Measurements from ENCODE around the gene HPS1.
A peak's percentile ranks its signal among the peaks of the same experiment; 100 is the strongest.
"Not testable (repeated sequence)": the region's sequence is repeated elsewhere in the genome, so short reads cannot be mapped to it uniquely, and the experiment has no call there.

HPS1 gene

DNA sequence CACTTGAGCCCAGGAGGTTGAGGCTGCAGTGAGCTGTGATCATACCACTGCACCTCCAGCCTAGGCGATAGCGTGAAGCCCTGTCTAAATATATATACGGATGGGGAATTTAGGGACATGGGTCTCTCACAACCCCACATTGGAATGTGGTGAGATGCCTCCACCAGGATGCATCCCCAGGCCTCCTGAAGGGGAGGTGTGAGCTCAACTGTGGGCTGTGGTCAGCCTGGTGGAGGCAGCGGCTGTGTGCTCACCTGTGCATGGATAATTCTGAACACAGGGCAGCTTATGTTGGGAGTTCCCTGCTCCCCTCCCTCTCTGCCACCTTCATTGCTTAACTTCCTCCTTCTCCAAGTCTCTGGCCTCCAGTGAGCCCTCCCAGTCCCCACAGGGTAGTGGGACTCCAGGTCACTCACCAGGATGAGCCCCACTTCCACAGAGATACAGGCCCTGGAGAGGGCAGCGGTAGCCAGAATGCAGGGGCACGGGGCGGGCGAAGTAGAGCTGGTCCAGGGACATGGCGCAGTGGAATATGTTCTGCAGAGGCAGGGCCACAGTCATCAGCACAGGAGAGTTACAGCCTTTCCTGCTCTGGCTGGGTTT, 62.1 kb downstream of the HPS1 start:
- no peak for DNase-seq

DNA sequence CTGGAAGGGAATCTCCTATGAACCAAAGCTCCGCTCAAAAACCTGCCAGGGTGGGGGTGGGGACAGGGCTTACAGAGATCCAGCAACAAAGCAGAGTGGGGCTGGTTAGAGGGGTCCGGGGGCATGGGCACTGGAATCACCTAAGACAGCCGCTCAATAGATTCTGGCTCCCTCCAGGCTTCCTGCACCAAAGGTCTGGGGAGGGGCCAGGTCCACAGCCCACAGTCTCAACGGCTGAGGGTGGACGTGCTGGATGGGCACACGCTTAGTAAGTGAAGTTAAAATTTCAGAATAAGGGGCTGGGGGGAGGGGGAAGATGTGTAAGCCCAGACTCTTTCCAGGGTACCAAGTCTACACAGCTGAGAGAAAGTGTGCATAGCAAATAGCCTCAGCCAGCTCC, 62.9 kb downstream of the HPS1 start:
- DNase-seq, result no peak

- DNase-seq, result not testable (repeated sequence)
These were observed 63.5 kb downstream of the HPS1 start for GRCh38 chr10:98383134-98383667.

DNA sequence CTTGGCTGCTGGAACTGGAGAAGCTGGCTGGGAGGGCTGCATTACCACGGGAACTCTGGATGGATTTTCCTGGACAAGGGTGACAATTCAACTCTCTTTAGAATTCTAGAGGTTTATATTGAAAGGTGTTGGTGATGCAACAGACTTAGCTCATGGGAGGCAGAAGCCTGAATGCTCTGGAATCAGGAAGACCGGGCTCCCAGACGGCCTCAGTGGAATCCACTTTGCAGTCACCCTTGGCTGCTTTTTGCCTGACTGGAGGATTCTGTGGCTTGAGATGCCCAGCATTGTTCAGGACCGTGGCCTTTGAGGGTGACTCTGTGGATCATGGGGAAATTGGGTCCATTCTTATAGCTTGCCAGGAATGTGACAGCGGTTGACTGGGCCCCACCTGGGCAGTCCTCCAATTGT, 64.0 kb downstream of the HPS1 start:
- DNase-seq, result no peak

DNA sequence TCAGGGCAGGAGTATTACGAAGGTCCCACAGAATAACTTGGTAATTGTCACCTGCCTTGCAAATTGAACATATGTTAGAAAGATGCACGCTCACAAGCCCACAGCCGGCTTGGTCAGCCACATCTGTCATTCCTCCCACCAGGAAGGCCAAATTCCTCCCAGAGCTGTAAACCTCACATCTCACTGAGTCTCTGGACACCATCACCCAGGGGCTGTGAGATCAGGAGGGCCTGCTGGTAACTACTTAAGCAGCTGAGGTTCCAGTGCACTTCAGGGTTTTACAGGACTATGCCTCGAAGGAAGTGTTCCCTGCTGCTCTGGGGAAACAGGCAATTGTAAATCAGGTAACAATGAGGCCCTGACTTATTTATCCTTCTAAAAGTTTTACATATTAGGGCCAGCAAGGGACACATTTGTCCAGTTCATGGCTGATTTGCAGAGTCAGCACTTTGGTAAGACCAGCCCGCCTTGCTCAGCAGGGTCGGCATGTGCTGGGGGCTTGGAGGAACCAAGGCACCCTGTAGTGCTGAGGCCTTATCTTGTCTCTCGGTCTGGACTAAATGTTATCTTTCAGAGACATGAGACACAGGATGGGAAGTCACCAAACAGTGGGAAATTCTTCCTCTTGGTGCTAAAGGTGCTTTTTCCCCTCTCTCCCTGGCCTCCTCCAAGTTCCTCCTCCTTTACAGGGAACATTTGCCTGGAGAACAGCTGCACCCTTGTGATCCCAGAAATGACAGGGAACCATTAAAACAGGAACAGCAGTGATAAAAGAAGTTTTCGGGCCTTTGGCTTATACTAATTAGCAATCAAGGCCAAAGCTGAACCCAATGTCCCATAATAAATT, 66.0 kb downstream of the HPS1 start:
- DNase-seq, result no peak

- no peak for DNase-seq
These were observed 68.0 kb downstream of the HPS1 start for GRCh38 chr10:98378722-98379121.

- no peak for DNase-seq
These were observed 69.2 kb downstream of the HPS1 start for GRCh38 chr10:98377536-98377935.

DNA sequence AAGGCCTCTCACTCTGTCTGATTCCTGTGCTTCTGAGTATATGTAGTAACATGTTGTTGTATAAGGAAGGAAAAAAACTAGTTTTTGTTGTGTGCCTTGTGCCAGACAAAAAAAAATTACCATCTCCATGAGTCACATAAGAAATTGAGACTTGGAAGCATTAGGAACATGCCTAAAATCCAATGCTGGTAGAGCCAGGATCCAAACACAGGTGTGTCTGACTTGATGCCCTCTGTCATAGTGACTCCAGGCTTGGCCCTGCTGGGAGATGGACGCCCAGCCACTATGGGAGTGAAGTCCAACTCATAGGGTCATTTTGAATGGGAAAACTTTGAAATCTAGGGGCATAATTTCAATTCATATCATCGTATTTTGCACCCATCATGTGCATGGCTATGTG, 69.7 kb downstream of the HPS1 start:
- no peak for DNase-seq

DNA sequence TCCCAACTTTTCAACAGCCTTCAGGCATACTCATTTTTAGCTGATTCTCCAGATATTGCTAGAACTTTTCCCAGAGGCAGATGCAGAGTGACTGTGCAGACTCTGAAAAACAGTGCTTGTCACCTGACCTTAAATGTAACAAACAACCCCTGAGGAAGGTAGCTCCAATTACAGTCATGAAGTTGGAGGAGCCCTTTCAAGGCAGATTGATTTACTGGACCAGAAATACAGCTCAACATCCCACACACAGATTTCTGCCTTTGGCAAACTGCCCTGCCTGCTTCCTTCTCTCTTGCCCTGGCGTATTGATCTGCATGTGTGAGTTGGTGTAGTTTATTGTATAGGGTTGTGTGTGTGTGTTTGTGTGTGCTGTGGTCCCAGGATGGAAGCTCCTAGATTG, 70.2 kb downstream of the HPS1 start:
- peak; percentile 54 for DNase-seq

DNA sequence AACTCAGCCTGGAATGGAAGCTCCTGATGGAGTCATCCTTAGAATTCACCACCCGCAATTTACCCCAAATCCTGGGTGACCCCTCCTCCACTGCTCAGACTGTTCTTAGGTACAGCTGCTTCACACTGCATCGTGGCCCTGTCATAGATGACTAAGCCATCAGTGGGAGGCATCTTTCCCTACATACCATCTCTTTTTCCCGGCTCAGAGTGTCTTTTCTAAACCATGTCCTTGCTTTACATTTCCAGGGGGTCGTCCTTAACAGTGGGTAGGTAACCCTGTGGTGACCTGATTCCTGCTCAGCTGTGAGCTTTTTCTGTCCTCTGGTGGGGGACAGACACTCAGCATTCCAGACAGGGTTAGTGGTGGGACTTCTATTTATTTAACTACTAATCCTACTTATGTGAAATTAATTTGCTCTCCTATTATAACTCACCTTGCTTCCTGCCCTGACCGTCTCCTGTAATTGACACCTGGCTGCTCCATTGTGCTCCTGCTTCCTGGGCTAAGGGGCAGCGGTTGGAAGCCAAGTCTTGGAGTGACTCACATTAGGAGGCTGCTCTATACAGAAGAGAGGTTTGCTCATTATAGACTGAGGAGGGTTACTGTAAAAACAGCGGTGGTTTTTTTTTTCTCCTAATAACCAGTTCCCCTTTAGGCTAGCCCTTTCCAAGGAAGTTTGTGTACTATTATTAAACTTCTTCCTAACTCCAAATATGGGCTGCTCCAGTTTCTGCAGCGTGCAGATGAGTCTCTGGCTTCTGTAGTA, 72.3 kb downstream of the HPS1 start:
- no peak for DNase-seq

DNA sequence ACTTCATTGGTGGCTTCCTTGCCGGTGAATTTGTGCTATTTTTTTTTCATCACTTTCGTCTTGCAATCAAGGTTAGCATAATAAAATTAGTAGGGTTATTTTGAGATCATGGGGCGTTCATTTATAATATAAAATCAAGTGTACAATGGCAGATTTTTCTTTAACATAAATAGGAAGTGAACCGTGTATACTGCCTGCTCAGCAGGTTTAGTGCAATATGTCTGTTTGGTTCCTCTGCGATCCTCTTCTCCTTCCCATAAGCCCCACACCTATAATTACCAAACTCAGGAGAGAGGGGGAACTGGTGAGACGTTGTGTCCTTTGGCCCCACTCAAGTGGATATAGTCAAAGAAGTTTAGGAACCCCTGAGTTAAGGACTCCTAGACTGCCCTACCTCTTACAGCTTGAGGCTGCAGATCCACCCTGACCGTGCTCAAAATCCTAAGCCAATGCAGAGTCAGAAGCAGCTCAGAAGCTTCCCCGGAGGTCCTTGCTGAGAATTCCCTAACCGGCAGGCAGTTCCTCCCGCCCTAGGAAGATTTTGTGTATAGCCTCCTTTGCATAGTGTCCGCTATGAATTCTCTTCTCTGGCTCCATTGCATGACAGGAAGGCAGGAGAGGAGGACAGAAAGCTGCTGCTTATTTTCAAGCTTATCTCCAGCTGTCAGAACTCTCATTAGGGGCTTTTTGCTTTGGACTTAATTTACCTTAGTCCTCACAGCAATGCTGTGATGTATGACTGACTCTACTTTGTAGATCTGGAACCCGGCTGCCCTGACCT, 73.3 kb downstream of the HPS1 start:
- no peak for DNase-seq

DNA sequence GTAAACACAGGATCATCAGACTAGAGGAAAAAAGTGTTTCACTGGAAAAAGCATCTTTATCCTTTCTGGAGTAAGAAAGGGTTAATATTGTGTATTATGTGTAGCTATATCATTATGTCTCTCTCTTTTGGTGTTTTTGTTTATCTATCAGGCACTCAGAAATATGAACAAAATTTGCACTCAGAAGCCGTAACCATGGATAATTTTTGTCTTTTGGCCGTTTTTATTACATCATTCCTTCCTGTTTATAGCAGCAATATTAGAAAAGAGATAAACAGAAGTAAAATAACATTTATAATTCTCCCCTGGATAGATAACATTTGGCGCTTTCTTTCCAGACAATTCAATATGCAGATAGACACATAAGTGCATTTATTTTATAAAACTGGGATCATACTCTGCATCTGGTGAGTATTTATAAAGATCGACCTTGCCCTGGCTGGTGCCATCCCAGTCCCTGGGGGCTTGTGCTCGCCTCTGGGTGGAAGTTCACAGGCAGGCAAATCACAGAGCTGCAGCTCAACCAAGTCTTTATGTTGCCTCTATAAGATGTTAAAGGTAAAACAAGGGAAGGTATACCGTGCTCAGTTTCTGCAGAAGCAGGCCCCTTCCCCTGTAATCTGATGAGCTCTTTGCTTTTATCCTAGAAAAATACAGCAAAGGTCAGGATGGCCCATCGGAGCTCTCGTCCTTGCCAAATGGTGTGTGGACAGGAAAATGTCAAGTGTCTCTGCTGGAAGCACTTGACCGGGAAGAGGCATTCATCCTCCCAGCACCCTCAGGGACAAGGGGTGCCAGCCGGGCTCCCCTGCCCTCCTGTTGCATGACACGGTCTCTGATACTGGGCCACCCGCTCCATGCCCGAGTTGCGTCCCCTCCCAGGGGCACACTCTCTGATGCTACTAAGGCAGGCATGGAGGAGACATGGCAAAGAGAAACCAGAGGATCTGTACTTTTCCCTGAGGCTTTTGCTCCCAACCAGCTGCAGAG, 75.6 kb downstream of the HPS1 start:
- DNase-seq, result no peak

DNA sequence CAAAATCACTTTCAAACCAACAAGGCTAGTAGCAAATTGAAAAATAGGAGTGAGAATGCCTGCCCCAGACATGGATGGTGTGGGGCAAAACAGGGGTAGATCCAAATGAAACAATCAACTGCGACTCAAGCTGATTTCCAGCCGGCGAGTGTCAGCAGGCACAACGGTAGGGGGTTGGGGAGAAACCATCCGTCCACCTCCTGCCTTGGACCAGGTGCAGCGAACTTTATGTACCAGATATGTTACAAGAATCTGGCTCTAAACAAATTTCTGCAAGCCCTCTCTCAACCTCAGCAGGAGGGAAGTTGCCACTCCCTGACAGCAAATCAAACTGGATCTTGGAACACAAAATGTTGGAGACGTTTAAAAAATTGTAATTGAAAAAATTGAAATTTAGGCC, 76.9 kb downstream of the HPS1 start:
- DNase-seq, result no peak

GRCh38 chr10:98368644-98369043, 78.1 kb downstream of the HPS1 start:
- no peak for DNase-seq

DNA sequence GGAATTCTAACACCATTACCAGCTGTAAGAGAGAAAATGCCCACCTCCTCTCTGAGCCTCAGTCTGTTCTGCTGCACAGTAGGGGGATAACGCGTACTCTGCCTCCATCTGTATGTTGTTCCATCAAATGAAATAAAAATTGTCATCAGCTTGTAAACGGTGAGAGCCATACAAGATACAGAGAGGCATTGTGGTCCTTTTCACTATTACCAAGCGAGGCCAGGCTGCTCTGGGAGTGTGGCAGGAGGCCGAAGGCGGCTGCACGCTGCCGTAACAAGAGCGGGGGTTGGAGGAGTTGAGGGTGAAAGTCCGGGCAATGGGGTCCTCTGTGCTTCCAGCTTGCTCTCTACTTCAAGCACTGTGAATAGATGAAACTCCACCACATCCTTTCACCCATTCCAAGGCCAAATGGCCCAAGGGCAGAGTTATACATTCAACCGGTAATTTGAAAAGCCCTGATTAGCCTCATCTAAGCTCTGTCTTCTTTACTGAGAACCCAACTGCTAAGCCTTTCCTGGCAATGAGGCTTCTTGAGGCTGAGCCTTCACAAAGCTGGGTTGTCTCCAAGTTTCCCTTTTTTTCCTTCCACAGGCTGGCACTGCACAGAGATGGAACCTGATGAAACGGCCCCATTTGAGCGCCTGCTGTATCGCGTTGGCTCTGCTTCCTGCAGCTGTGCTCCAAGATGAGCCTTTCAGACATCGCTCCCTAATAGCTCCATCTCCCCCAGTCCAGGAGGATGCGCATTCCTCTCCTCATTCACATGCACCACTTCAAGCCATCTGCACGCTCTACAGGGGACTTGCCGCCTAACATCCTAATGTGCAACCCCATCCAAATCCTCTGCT, 78.9 kb downstream of the HPS1 start:
- no peak for DNase-seq
